Measurements from ENCODE around the gene KRT20.

DNA sequence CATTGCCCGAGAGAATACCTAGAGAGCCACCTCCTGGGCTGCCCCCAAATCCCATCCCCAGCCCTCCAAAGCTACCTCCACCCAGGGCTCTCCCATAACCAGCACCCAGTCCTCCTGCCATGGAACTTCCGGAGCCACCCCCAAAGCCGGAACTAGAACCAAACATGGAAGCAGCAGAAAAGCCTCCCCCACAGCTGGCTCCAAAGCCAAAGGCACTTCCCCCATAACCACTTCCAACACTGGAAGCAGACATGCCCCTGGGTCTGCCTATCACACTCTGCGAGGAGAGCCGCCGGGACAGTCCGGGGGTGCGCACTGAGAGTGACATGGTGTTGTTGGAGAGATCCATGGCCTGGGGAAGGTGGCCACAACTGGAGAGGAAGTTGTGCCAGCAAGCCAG, 18.2 kb downstream of the KRT20 start, which contains the start of gene KRT12:
- TF ChIP-seq, protein P1, sequence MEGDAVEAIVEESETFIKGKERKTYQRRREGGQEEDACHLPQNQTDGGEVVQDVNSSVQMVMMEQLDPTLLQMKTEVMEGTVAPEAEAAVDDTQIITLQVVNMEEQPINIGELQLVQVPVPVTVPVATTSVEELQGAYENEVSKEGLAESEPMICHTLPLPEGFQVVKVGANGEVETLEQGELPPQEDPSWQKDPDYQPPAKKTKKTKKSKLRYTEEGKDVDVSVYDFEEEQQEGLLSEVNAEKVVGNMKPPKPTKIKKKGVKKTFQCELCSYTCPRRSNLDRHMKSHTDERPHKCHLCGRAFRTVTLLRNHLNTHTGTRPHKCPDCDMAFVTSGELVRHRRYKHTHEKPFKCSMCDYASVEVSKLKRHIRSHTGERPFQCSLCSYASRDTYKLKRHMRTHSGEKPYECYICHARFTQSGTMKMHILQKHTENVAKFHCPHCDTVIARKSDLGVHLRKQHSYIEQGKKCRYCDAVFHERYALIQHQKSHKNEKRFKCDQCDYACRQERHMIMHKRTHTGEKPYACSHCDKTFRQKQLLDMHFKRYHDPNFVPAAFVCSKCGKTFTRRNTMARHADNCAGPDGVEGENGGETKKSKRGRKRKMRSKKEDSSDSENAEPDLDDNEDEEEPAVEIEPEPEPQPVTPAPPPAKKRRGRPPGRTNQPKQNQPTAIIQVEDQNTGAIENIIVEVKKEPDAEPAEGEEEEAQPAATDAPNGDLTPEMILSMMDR (IDR thresholded peaks at IDR 0.05), result no peak
- no peak for TF ChIP-seq EP300 (IDR thresholded peaks at IDR 0.05; ENCODE audit: low read depth)
- no peak for TF ChIP-seq POLR2AphosphoS5 (IDR thresholded peaks at IDR 0.05)
- no peak for TF ChIP-seq POLR2A (IDR thresholded peaks at IDR 0.05)
